ENCODE data around the gene TBX15.
"Not testable (repeated sequence)": the region's sequence is repeated elsewhere in the genome, so short reads cannot be mapped to it uniquely, and the experiment has no call there.

TBX15 gene

GRCh38 chr1:118923319-118923718, 64.8 kb downstream of the TBX15 start:
- DNase-seq = no peak

- no peak for DNase-seq
These were observed 66.1 kb downstream of the TBX15 start for GRCh38 chr1:118921994-118922393.

- DNase-seq = no peak
These were observed 67.9 kb downstream of the TBX15 start for GRCh38 chr1:118920124-118920717.

GRCh38 chr1:118918940-118919259, 69.2 kb downstream of the TBX15 start:
- no peak for DNase-seq

GRCh38 chr1:118918230-118918939, 69.8 kb downstream of the TBX15 start:
- no peak for DNase-seq

GRCh38 chr1:118916346-118916745, 71.8 kb downstream of the TBX15 start:
- DNase-seq = not testable (repeated sequence)

- DNase-seq = no peak
These were observed 73.6 kb downstream of the TBX15 start for GRCh38 chr1:118914379-118915161.

GRCh38 chr1:118913818-118914217, 74.3 kb downstream of the TBX15 start:
- DNase-seq = no peak

- no peak for DNase-seq
These were observed 75.6 kb downstream of the TBX15 start for GRCh38 chr1:118912574-118912973.

- DNase-seq = no peak
These were observed 76.6 kb downstream of the TBX15 start for GRCh38 chr1:118911571-118911970.

- DNase-seq = no peak
These were observed 80.7 kb downstream of the TBX15 start for GRCh38 chr1:118907466-118907865.

- no peak for DNase-seq
These were observed 82.5 kb downstream of the TBX15 start for GRCh38 chr1:118905671-118906070.

GRCh38 chr1:118905196-118905595, 82.9 kb downstream of the TBX15 start:
- no peak for DNase-seq

- no peak for DNase-seq
These were observed 85.4 kb downstream of the TBX15 start for GRCh38 chr1:118902711-118903191.

- no peak for DNase-seq
These were observed 85.8 kb downstream of the TBX15 start for GRCh38 chr1:118902299-118902698.

- DNase-seq = no peak
These were observed 87.3 kb downstream of the TBX15 start for GRCh38 chr1:118900643-118901440.

- DNase-seq = no peak
These were observed 88.8 kb downstream of the TBX15 start for GRCh38 chr1:118899340-118899739.

GRCh38 chr1:118898712-118899111, 89.4 kb downstream of the TBX15 start:
- no peak for DNase-seq

GRCh38 chr1:118896416-118896815, 91.7 kb downstream of the TBX15 start:
- no peak for DNase-seq

- DNase-seq = no peak
These were observed 93.3 kb downstream of the TBX15 start for GRCh38 chr1:118894836-118895235.

- DNase-seq = no peak
These were observed 97.2 kb downstream of the TBX15 start for GRCh38 chr1:118890851-118891384.

- no peak for DNase-seq
These were observed 103.2 kb downstream of the TBX15 start for GRCh38 chr1:118884946-118885345.

GRCh38 chr1:118881751-118882150, 106.4 kb downstream of the TBX15 start:
- DNase-seq = no peak

Data from DMS153 (cell line).